DND-41 (cell line): ENCODE results near the gene ASPA.

Experiments used
- ATAC-seq: fragments of 200-7000 bp; cut with Tn5 transposase; 3 replicates; pipeline ENCODE4 v1.9.1; 2021; ENCODE audit warnings: low read depth; ENCODE audit not compliant: insufficient read depth
- DNase-seq: peaks from one replicate; pipeline ENCODE4 v3.0.0-alpha.2; 2020
- H2AFZ ChIP-seq: 2 replicates; pipeline ENCODE4 v1.6.0; 2012; ENCODE audit warnings: low read depth, low read length
- H3K27ac ChIP-seq: 2 replicates; pipeline ENCODE4 v1.5.1; 2012; ENCODE audit warnings: low read length, inconsistent platforms
- H3K27me3 ChIP-seq: fragments of 200-600 bp; sonication (generic); 2 replicates; pipeline ENCODE4 v1.6.0; 2012; ENCODE audit warnings: low read length, mild to moderate bottlenecking, inconsistent platforms; ENCODE audit not compliant: insufficient read depth, poor library complexity
- H3K36me3 ChIP-seq: 2 replicates; pipeline ENCODE4 v1.5.1; 2012; ENCODE audit warnings: low read length, inconsistent platforms; ENCODE audit not compliant: insufficient read depth
- H3K4me1 ChIP-seq: 2 replicates; pipeline ENCODE4 v1.5.1; 2012; ENCODE audit warnings: mild to moderate bottlenecking, low read length; ENCODE audit not compliant: insufficient read depth
- H3K4me2 ChIP-seq: 2 replicates; pipeline ENCODE4 v1.6.0; 2012; ENCODE audit warnings: mild to moderate bottlenecking, moderate library complexity, low read length, inconsistent platforms; ENCODE audit not compliant: insufficient read depth
- H3K4me3 ChIP-seq, 2 experiments: fragments of 200-600 bp in 1 of 2; shearing (Covaris generic) in 1 of 2; 2 replicates each; pipeline ENCODE4 v1.5.1; 2012 to 2016; ENCODE audit warnings: inconsistent platforms in 2 of 2, low read length in 2 of 2, mild to moderate bottlenecking in 2 of 2, low read depth in 1 of 2, moderate library complexity in 1 of 2
- H3K79me2 ChIP-seq: 2 replicates; pipeline ENCODE4 v1.6.0; 2012; ENCODE audit warnings: low read length, inconsistent platforms; ENCODE audit not compliant: insufficient read depth
- H3K9ac ChIP-seq: 2 replicates; pipeline ENCODE4 v1.6.0; 2012; ENCODE audit warnings: low read depth, mild to moderate bottlenecking, inconsistent platforms, low read length, moderate library complexity
- H3K9me3 ChIP-seq: 2 replicates; pipeline ENCODE4 v1.5.1; 2012; ENCODE audit warnings: low read length, moderate library complexity, mild to moderate bottlenecking, inconsistent platforms; ENCODE audit not compliant: insufficient read depth, severe bottlenecking
- H4K20me1 ChIP-seq: 2 replicates; pipeline ENCODE4 v1.6.0; 2012; ENCODE audit warnings: low read length; ENCODE audit not compliant: insufficient read depth
- EZH2 ChIP-seq: IDR thresholded peaks from 3 replicates; pipeline ENCODE4 v1.6.1; 2012; ENCODE audit warnings: borderline replicate concordance, low read depth, mild to moderate bottlenecking, moderate library complexity, low read length, inconsistent platforms; ENCODE audit not compliant: severe bottlenecking
- TF ChIP-seq, protein P1 (sequence below): IDR thresholded peaks from 2 replicates; pipeline ENCODE4 v1.5.1; 2012; ENCODE audit warnings: borderline replicate concordance, low read length, moderate library complexity, mild to moderate bottlenecking; ENCODE audit not compliant: poor library complexity, severe bottlenecking; ENCODE audit errors: extremely low read depth

Gene ASPA

DNA sequence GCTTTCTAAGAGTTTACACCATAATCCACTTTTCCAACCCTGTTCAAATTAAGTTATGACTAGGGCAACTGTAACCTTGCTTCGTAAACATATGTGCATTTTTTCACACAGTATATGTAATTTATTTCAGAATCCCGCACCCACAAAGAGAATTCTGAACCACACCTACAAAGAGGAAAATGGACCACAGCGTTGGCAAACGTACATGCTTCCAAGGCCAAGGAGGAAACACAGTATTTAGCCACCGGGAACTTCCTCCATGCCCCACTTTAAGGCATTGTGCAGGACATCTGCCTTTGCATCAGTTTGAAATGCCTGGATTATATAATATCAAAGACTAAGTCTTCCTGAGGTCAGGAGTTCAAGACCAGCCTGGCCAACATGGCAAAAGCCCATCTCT is 6.3 kb upstream of the ASPA start:
- no peak overlapping the region for H2AFZ ChIP-seq
- peaks cover 9% of the 10 kb centered on the region for H3K27me3 ChIP-seq
- no peak for TF ChIP-seq EZH2
- TF ChIP-seq, protein P1, sequence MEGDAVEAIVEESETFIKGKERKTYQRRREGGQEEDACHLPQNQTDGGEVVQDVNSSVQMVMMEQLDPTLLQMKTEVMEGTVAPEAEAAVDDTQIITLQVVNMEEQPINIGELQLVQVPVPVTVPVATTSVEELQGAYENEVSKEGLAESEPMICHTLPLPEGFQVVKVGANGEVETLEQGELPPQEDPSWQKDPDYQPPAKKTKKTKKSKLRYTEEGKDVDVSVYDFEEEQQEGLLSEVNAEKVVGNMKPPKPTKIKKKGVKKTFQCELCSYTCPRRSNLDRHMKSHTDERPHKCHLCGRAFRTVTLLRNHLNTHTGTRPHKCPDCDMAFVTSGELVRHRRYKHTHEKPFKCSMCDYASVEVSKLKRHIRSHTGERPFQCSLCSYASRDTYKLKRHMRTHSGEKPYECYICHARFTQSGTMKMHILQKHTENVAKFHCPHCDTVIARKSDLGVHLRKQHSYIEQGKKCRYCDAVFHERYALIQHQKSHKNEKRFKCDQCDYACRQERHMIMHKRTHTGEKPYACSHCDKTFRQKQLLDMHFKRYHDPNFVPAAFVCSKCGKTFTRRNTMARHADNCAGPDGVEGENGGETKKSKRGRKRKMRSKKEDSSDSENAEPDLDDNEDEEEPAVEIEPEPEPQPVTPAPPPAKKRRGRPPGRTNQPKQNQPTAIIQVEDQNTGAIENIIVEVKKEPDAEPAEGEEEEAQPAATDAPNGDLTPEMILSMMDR, result no peak
- no peak overlapping the region for H3K27ac ChIP-seq
- no peaks in the 10 kb centered on the region for H3K4me1 ChIP-seq
- no peak overlapping the region for H3K9ac ChIP-seq
- H3K9me3 ChIP-seq, result no peaks in the 10 kb centered on the region
- DNase-seq, result no peak
- H4K20me1 ChIP-seq, result no peaks in the 10 kb centered on the region
- no peaks in the 10 kb centered on the region for H3K79me2 ChIP-seq
- H3K4me3 ChIP-seq, result no peak overlapping the region
- no peaks in the 10 kb centered on the region for H3K36me3 ChIP-seq
- ATAC-seq, result no peak
- H3K4me2 ChIP-seq, result no peak overlapping the region

DNA sequence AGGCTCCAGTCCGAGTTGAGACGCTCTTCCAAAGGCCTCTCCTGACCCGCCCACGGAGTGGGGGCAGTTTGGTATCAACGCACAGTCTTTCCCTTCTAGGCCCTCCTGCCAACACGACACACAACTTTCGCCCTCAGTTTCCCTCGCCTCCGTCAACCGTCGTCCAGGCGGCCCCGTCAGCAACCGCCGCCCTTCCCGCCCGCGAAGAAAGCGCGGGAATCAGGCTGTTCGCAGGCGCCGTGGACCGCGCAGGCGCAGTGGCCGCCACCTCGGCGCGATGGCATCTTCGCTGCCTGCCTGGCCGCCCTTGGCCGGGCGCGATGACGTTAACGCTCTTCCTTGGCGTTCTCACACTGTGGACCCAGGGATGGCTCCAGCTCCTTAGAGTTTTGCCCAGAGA is 4.2 kb upstream of the ASPA start, which contains the start of gene SPATA22:
SPATA22 (minus strand) TSS at position 221 of the 400 bp plus-strand sequence. CDS start 2,494 bp downstream, outside the sequence.
- Histone ChIP-seq H3K4me2 (no peak within 1 kb of the TSS), H3K27me3 (peaks cover 9% of the 10 kb centered on the region), H4K20me1 (no peaks in the 10 kb centered on the region), H3K9me3 (no peaks in the 10 kb centered on the region), H2AFZ (no peak within 1 kb of the TSS), H3K27ac (no peak within 1 kb of the TSS), H3K36me3 (no peaks in the 10 kb centered on the region), H3K4me1 (no peaks in the 10 kb centered on the region), H3K9ac (no peak within 1 kb of the TSS), H3K4me3 (no peak within 1 kb of the TSS), H3K79me2 (no peaks in the 10 kb centered on the region)
- DNase-seq (no peak), ATAC-seq (no peak)
- TF ChIP-seq EZH2, result no peak
- TF ChIP-seq, protein P1, result no peak

- Histone ChIP-seq H3K27ac (no peak overlapping the region), H2AFZ (no peak overlapping the region), H3K79me2 (no peaks in the 10 kb centered on the region), H3K4me3 (no peak overlapping the region), H3K9ac (no peak overlapping the region), H4K20me1 (no peaks in the 10 kb centered on the region), H3K36me3 (no peaks in the 10 kb centered on the region), H3K27me3 (peaks cover 7% of the 10 kb centered on the region), H3K4me2 (no peak overlapping the region), H3K9me3 (no peaks in the 10 kb centered on the region), H3K4me1 (no peaks in the 10 kb centered on the region)
- DNase-seq, result no peak
- TF ChIP-seq, protein P1, result no peak
- TF ChIP-seq EZH2, result no peak
- ATAC-seq, result no peak
These were observed 3.7 kb upstream of the ASPA start for GRCh38 chr17:3472137-3472536.

DNA sequence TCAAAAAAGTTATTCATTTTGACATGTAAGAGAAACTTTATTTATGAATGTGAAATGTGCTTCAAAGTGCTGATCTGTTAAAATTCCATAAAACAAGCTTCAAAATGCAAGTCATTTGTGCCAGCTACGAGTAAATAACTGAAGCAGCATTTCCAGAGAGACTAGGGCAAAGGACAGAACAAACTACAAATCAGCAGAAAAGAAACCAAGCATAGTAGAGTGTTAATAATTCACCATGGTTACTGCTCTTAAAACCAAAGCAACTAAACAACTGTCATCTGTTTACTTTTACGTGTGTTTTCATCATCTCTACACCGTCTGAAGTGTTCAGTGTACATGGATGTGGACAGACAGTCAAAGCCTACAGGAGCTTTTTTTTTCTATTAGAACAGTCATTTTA is 1.6 kb upstream of the ASPA start:
- Histone ChIP-seq H3K36me3 (no peaks in the 10 kb centered on the region), H3K27me3 (no peaks in the 10 kb centered on the region), H3K4me1 (no peaks in the 10 kb centered on the region), H3K9me3 (no peaks in the 10 kb centered on the region), H3K4me3 (no peak overlapping the region), H2AFZ (no peak overlapping the region), H3K9ac (no peak overlapping the region), H3K79me2 (no peaks in the 10 kb centered on the region), H4K20me1 (no peaks in the 10 kb centered on the region), H3K4me2 (no peak overlapping the region), H3K27ac (no peak overlapping the region)
- DNase-seq, result no peak
- no peak for ATAC-seq
- TF ChIP-seq EZH2, result no peak
- TF ChIP-seq, protein P1, result no peak
